ENCODE data around the gene CACNG8. TPM values are rescaled to one million over a fixed set of nuclear protein-coding genes. Genes with fewer than 3 reads are reported as not detected.

Gene CACNG8
- total RNA-seq, 4 donors from 2014 or later, result 0.04 to 0.16 TPM; not detected in 2

DNA sequence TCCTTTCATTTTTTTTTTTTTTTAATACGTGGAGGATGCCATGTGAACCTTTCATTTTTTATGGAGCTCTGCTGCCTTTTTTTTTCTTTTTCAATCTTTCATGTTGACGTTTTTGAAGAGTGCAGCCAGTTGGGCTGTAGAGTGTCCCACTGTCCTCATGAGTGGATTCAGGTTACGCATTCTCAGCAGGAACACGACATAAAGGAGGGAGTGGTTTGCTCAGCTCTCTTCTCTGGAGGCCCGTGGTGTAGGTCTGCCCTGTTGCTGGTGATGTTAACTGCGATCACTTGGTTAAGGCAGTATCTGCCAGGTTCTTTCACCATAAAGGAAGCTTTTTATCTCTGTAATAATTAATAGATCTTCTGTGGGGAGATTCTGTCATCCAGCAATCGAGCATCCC is 26.7 kb upstream of the CACNG8 start:
- no peaks in the 10 kb centered on the region for H3K36me3 ChIP-seq
- no peaks in the 10 kb centered on the region for H3K9me3 ChIP-seq
- no peak overlapping the region for H3K27ac ChIP-seq
- no peak for ATAC-seq
- peaks cover 73% of the 10 kb centered on the region for H3K27me3 ChIP-seq
- no peaks in the 10 kb centered on the region for H3K4me1 ChIP-seq
- TF ChIP-seq POLR2AphosphoS5 (IDR thresholded peaks at IDR 0.05), result no peak
- TF ChIP-seq EP300 (IDR thresholded peaks at IDR 0.05), result no peak
- TF ChIP-seq POLR2A (IDR thresholded peaks at IDR 0.05), result no peak
- TF ChIP-seq, protein P1, sequence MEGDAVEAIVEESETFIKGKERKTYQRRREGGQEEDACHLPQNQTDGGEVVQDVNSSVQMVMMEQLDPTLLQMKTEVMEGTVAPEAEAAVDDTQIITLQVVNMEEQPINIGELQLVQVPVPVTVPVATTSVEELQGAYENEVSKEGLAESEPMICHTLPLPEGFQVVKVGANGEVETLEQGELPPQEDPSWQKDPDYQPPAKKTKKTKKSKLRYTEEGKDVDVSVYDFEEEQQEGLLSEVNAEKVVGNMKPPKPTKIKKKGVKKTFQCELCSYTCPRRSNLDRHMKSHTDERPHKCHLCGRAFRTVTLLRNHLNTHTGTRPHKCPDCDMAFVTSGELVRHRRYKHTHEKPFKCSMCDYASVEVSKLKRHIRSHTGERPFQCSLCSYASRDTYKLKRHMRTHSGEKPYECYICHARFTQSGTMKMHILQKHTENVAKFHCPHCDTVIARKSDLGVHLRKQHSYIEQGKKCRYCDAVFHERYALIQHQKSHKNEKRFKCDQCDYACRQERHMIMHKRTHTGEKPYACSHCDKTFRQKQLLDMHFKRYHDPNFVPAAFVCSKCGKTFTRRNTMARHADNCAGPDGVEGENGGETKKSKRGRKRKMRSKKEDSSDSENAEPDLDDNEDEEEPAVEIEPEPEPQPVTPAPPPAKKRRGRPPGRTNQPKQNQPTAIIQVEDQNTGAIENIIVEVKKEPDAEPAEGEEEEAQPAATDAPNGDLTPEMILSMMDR (IDR thresholded peaks at IDR 0.05), result no peak
- H3K4me3 ChIP-seq, result no peak overlapping the region
- WGBS, 2 donors (ENCODE audit: low coverage in 1 of 2), result 39 to 67% methylated on average over 2 to 7 of the region's 7 CpGs

DNA sequence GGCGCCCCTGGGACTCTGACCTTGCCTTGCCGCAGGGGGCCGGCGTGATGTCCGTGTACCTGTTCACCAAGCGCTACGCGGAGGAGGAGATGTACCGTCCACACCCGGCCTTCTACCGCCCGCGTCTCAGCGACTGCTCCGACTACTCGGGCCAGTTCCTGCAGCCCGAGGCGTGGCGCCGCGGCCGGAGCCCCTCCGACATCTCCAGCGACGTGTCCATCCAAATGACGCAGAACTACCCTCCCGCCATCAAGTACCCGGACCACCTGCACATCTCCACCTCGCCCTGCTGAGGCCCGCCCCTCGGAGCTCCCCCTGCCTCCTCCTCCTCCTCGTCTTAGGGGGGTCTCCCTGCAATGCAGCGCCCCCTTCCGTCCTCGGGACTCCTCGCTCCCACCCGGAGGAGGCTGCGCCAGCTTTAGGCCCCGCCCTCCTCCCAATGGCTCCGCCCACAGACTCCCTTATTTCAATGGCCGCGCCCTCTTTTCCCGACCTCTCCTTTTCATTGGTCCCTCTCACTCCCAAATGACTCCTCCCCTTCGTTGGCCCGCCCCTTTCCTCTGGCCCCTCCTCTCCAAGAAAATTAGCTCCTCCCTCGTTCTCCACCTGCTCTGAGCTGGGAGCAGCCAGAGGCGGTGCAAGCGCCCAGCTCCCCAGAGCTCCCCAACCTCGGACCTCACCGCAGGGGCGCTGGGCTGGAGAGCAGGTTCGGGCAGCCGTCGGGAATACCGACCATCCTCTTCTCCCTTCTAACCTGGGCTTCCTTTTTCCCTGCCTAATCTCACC is 20.5 kb upstream of the CACNG8 start:
- Histone ChIP-seq H3K4me3 (no peak overlapping the region), H3K27ac (no peak overlapping the region), H3K27me3 (peaks cover 92% of the 10 kb centered on the region), H3K36me3 (no peaks in the 10 kb centered on the region), H3K9me3 (no peaks in the 10 kb centered on the region), H3K4me1 (no peaks in the 10 kb centered on the region)
- TF ChIP-seq POLR2AphosphoS5 (IDR thresholded peaks at IDR 0.05) (no peak), POLR2A (IDR thresholded peaks at IDR 0.05) (no peak), EP300 (IDR thresholded peaks at IDR 0.05) (no peak)
- TF ChIP-seq, protein P1 (IDR thresholded peaks at IDR 0.05), result no peak
- 2 to 3% methylated on average over 19 to 24 of the region's 55 CpGs for WGBS, 2 donors (ENCODE audit: low coverage in 1 of 2)
- ATAC-seq, result no peak

DNA sequence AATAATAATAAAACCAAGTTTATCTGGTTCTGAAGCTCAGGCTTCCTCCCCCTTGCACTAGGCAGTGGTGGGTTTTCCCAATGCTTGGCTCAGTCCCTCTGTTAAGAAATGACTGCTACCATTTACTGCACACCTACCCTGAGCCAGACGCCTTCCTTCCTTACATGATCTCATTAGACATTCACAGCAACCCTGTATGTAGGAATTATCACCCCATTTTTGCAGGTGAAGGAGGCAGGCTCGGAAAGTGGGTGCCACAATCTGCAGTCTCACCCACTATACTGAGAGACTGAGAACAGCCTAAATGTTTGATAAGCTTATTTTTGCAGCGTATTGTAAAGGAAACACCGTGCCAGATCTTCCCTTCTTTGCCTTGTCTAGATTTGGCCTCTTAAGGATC is 18.3 kb upstream of the CACNG8 start:
- H3K4me1 ChIP-seq, result no peaks in the 10 kb centered on the region
- peaks cover 92% of the 10 kb centered on the region for H3K27me3 ChIP-seq
- WGBS, 2 donors (ENCODE audit: low coverage in 1 of 2), result 80 to 86% methylated on average over 4 of the region's 4 CpGs
- no peaks in the 10 kb centered on the region for H3K36me3 ChIP-seq
- H3K9me3 ChIP-seq, result no peaks in the 10 kb centered on the region
- H3K4me3 ChIP-seq, result no peak overlapping the region
- TF ChIP-seq, protein P1 (IDR thresholded peaks at IDR 0.05), result no peak
- no peak for TF ChIP-seq EP300 (IDR thresholded peaks at IDR 0.05)
- H3K27ac ChIP-seq, result no peak overlapping the region
- no peak for ATAC-seq

DNA sequence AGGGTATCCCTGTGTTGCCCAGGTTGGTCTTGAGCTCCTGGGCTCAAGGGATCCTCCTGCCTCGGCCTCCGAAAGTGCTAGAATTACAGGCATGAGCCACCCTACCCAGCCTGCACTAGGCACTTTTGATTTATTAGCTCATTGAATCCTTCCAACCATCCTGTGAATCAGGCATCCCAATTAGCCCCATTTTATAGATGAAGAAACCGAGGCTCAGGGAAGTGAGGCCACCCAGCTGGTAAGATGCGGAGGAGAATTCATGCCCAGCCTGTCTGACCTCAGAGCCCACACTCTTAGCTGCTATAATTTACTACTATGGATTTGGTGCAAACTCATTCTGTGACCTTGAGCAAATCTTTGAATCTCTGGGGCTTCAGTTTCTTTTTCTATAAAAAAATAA is 17.8 kb upstream of the CACNG8 start:
- H3K4me3 ChIP-seq, result no peak overlapping the region
- peaks cover 91% of the 10 kb centered on the region for H3K27me3 ChIP-seq
- TF ChIP-seq POLR2A (IDR thresholded peaks at IDR 0.05) (no peak), EP300 (IDR thresholded peaks at IDR 0.05) (no peak), POLR2AphosphoS5 (IDR thresholded peaks at IDR 0.05) (no peak)
- TF ChIP-seq, protein P1 (IDR thresholded peaks at IDR 0.05), result no peak
- 78 to 83% methylated on average over 3 of the region's 4 CpGs for WGBS, 2 donors (ENCODE audit: low coverage in 1 of 2)
- no peaks in the 10 kb centered on the region for H3K9me3 ChIP-seq
- no peaks in the 10 kb centered on the region for H3K4me1 ChIP-seq
- no peaks in the 10 kb centered on the region for H3K36me3 ChIP-seq
- no peak for ATAC-seq
- no peak overlapping the region for H3K27ac ChIP-seq

DNA sequence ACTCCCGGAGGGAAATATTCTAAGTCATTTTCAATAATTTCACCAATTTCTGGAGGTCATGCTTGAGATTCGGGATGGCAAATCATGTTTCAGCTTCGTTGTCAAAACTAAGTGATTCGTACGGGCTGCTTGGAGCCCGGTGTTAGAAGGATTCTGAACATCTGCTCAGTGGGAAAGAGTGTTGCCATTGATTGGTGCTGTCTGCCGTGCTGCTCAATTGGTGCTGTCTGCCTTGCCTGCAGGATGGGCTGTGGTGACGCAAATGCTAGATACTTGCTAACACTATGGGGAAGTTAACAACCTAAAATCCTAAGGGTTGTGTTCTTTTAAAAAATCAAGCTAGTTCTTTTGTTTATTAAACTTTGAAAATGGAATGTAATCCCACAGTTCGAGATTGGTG is 17.3 kb upstream of the CACNG8 start:
- TF ChIP-seq POLR2A (IDR thresholded peaks at IDR 0.05) (no peak), EP300 (IDR thresholded peaks at IDR 0.05) (no peak), POLR2AphosphoS5 (IDR thresholded peaks at IDR 0.05) (no peak)
- TF ChIP-seq, protein P1 (IDR thresholded peaks at IDR 0.05), result no peak
- no peaks in the 10 kb centered on the region for H3K4me1 ChIP-seq
- no peak overlapping the region for H3K4me3 ChIP-seq
- no peak for ATAC-seq
- peaks cover 89% of the 10 kb centered on the region for H3K27me3 ChIP-seq
- no peaks in the 10 kb centered on the region for H3K9me3 ChIP-seq
- 17 to 32% methylated on average over 2 to 9 of the region's 9 CpGs for WGBS, 2 donors (ENCODE audit: low coverage in 1 of 2)
- no peak overlapping the region for H3K27ac ChIP-seq
- H3K36me3 ChIP-seq, result no peaks in the 10 kb centered on the region

Data from gastroesophageal sphincter (tissue), 4 donors.